ENCODE measurements around the gene CCNE1.
"Not testable (repeated sequence)": the region's sequence is repeated elsewhere in the genome, so short reads cannot be mapped to it uniquely, and the experiment has no call there.

The CCNE1 gene

DNA sequence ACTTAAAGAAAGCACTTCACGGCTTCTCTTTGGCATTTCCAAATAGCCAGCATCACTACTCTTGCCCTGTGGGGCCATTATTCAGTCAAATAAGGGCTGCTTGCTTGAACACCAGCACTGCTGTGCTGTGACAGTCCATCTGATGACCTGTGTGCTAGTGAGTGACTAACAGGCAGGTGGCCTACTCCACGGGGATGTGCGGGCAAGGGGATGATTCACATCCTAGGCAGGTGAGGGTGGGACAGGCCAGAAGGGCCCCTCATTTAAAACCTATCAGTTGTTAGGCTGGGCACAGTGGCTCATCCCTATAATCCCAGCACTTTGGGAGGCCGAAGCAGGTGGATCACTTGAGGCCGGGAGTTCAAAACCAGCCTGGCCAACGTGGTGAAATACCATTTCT is 8.2 kb downstream of the CCNE1 start:
- peaks cover 53 to 81% (median 78%) of the 10 kb centered on the region in 11 experiments for H3K36me3 ChIP-seq

GRCh38 chr19:29823581-29824330 is 12.0 kb downstream of the CCNE1 start:
- TF ChIP-seq Cebpa-rat (IDR thresholded peaks at IDR 0.05) = no peak
- Histone ChIP-seq H3K36me3 (peaks cover 47 to 68% (median 66%) of the 10 kb centered on the region in 11 experiments), H3K4me1 (no peaks in the 10 kb centered on the region), H3K9me3 (replicated peaks in 1 of 11) (no peaks in the 10 kb centered on the region), H3K27ac (no peak overlapping the region), H3K9ac (no peak overlapping the region), H3K4me3 (no peak overlapping the region), H3K27me3 (no peaks in the 10 kb centered on the region), H4K20me1 (no peaks in the 10 kb centered on the region), H3K4me2 (no peak overlapping the region)

More for the DNA sequence above, 8.2 kb downstream of the CCNE1 start:
- peaks cover 9 to 12% (median 11%) of the 10 kb centered on the region in 10 experiments; a peak in 19 of 20 replicates for H3K4me1 ChIP-seq
- H3K9ac ChIP-seq = no peak overlapping the region
- H3K27me3 ChIP-seq = no peaks in the 10 kb centered on the region
- TF ChIP-seq Cebpa-rat (IDR thresholded peaks at IDR 0.05) = no peak
- no peak overlapping the region for H3K27ac ChIP-seq
- no peaks in the 10 kb centered on the region for H4K20me1 ChIP-seq
- H3K9me3 ChIP-seq (replicated peaks in 1 of 11) = no peaks in the 10 kb centered on the region
- H3K4me3 ChIP-seq = no peak overlapping the region
- no peak overlapping the region for H3K4me2 ChIP-seq

- H3K9ac ChIP-seq; H3K27ac ChIP-seq; H3K4me2 ChIP-seq; H4K20me1 ChIP-seq; H3K27me3 ChIP-seq; H3K4me3 ChIP-seq; H3K4me1 ChIP-seq; H3K9me3 ChIP-seq (replicated peaks in 1 of 11): not testable (repeated sequence)
- H3K36me3 ChIP-seq = peaks cover 40 to 53% (median 51%) of the 10 kb centered on the region in 11 experiments
Observed at GRCh38 chr19:29825263-29825662, 13.5 kb downstream of the CCNE1 start.

DNA sequence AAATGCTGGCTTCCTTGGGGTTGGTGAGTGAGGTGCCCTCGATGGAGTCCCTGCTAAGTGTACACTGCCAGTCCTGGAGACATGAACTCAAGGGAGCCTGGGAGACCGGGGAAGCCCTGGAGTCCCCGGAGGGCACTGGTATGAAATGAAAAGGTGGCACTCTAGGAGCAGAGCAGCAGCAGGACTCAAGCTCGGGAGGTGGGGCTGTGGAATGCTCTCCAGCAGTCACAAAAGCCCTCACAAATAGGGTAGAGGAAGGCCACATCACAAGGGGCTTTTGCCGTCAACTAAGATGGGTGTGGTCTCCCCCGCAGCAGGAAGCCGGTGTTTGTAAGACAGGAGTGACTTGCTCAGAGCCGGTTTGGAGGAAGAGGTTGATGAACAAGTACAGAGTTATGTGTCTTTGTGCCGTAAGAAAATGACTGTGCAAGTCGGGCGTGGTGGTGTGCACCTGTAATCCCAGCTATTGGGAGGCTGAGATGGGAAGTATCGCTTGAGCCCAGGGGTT is 19.3 kb downstream of the CCNE1 start:
- TF ChIP-seq Cebpa-rat (IDR thresholded peaks at IDR 0.05) = no peak
- Histone ChIP-seq H3K27ac (0 out of 22 replicates have a peak overlapping the region, but pooled peaks of 1 of the 11 experiments have one; percentile 24), H3K27me3 (no peaks in the 10 kb centered on the region), H3K4me2 (peak overlapping the region in 10 of 11 experiments; percentile 11 to 69 (median 24); a peak in 14 of 22 replicates), H3K4me1 (peaks cover 7 to 24% (median 11%) of the 10 kb centered on the region in 10 experiments; a peak in 15 of 20 replicates), H4K20me1 (no peaks in the 10 kb centered on the region), H3K9ac (no peak overlapping the region), H3K36me3 (no peaks in the 10 kb centered on the region), H3K9me3 (replicated peaks in 1 of 11) (no peaks in the 10 kb centered on the region), H3K4me3 (no peak overlapping the region)

GRCh38 chr19:29831686-29832085 is 19.9 kb downstream of the CCNE1 start:
- Histone ChIP-seq H3K4me1 (peaks cover 7 to 24% (median 11%) of the 10 kb centered on the region in 10 experiments; a peak in 15 of 20 replicates), H3K9me3 (replicated peaks in 1 of 11) (no peaks in the 10 kb centered on the region), H3K9ac (no peak overlapping the region), H3K27me3 (no peaks in the 10 kb centered on the region), H3K27ac (no peak overlapping the region), H3K36me3 (no peaks in the 10 kb centered on the region), H3K4me3 (no peak overlapping the region), H3K4me2 (peak overlapping the region in 7 of 11 experiments; percentile 11 to 69 (median 24); a peak in 9 of 22 replicates), H4K20me1 (no peaks in the 10 kb centered on the region)
- no peak for TF ChIP-seq Cebpa-rat (IDR thresholded peaks at IDR 0.05)

- no peak overlapping the region for H3K4me2 ChIP-seq
- H3K4me3 ChIP-seq = no peak overlapping the region
- no peaks in the 10 kb centered on the region for H3K27me3 ChIP-seq
- H3K36me3 ChIP-seq = no peaks in the 10 kb centered on the region
- no peak overlapping the region for H3K27ac ChIP-seq
- H3K4me1 ChIP-seq = peaks cover 7 to 24% (median 15%) of the 10 kb centered on the region in 10 experiments; a peak in 16 of 20 replicates
- H4K20me1 ChIP-seq = no peaks in the 10 kb centered on the region
- no peak overlapping the region for H3K9ac ChIP-seq
- H3K9me3 ChIP-seq (replicated peaks in 1 of 11) = no peaks in the 10 kb centered on the region
- TF ChIP-seq Cebpa-rat (IDR thresholded peaks at IDR 0.05) = no peak
Observed at GRCh38 chr19:29832801-29833200, 21.0 kb downstream of the CCNE1 start.

GRCh38 chr19:29833614-29834261 is 21.9 kb downstream of the CCNE1 start:
- Histone ChIP-seq H3K27me3 (peaks cover 0 to 4% (median 2%) of the 10 kb centered on the region in 11 experiments; a peak in 6 of 22 replicates), H3K4me2 (peak overlapping the region in 1 of 11 experiments; percentile 26; a peak in 1 of 22 replicates), H3K4me1 (peaks cover 7 to 24% (median 15%) of the 10 kb centered on the region in 10 experiments; a peak in 16 of 20 replicates), H3K4me3 (no peak overlapping the region), H4K20me1 (no peaks in the 10 kb centered on the region), H3K9ac (no peak overlapping the region), H3K9me3 (replicated peaks in 1 of 11) (no peaks in the 10 kb centered on the region), H3K27ac (no peak overlapping the region), H3K36me3 (no peaks in the 10 kb centered on the region)
- TF ChIP-seq Cebpa-rat (IDR thresholded peaks at IDR 0.05) = no peak

DNA sequence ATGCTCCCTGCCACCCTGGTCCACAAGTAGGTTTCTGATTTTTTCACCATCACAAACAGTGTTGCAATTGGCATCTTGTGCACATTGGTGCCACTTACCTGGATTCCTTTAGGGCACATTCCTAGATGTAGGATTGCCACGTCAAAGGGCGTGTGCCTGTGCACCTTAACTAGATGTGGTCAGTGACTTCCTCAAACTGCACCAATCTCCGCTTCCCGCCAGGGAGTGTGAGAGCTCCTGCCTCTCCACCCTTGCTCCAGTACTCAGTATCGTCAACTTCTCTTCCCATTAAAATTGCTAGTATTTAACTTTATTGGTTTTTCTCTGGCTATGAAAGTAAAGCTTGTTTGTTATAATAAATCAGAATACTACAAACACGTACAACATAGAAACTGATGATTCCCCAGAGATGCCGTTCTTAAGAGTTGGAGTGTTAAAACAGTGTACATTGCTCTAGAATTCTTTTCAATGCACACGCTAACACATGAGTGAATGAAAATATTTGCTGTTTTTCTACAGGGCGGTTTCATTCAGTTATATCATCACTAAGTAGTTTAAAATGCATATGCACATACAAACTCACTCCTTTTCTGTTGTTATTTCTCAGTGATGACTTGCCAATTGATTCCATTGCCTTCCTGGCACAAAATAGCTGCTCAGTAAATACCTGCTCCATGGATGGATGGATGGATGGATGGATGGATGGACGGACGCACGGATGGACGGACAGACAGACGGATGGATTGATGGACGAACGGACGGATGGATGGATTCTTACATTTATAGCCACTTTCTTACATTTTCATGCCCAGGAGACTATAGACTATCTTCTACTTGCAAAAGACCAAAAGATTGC is 23.4 kb downstream of the CCNE1 start:
- TF ChIP-seq Cebpa-rat (IDR thresholded peaks at IDR 0.05) = no peak

More for the DNA sequence above, 23.4 kb downstream of the CCNE1 start:
- Histone ChIP-seq H3K9me3 (replicated peaks in 1 of 11) (no peaks in the 10 kb centered on the region), H3K27me3 (peaks cover 3 to 18% (median 15%) of the 10 kb centered on the region in 11 experiments; a peak in 14 of 22 replicates), H3K27ac (no peak overlapping the region), H3K4me1 (peaks cover 7 to 24% (median 15%) of the 10 kb centered on the region in 10 experiments; a peak in 16 of 20 replicates), H3K36me3 (no peaks in the 10 kb centered on the region), H4K20me1 (peaks cover 0 to 4% (median 0%) of the 10 kb centered on the region in 11 experiments; a peak in 1 of 22 replicates), H3K4me3 (no peak overlapping the region), H3K4me2 (no peak overlapping the region), H3K9ac (no peak overlapping the region)

Data from BLaER1 treated with 17β-estradiol and CSF1 and Interleukin-3, amounts not matched to agents 10 nM and 100 nM (cell line).